Measurements from ENCODE around the gene NFATC3.
"Not testable (repeated sequence)": the region's sequence is repeated elsewhere in the genome, so short reads cannot be mapped to it uniquely, and the experiment has no call there.

Gene NFATC3

GRCh38 chr16:68088130-68088972 is 3.2 kb downstream of the NFATC3 start:
- DNase-seq (ENCODE audit: low read depth, low spot score) = no peak

- DNase-seq (ENCODE audit: low read depth, low spot score) = no peak
Observed at GRCh38 chr16:68089067-68089466, 3.9 kb downstream of the NFATC3 start.

- no peak for DNase-seq (ENCODE audit: low read depth, low spot score)
Observed at GRCh38 chr16:68090130-68090529, 5.0 kb downstream of the NFATC3 start.

- DNase-seq (ENCODE audit: low read depth, low spot score) = no peak
Observed at GRCh38 chr16:68090533-68090932, 5.4 kb downstream of the NFATC3 start.

GRCh38 chr16:68091380-68092261 is 6.5 kb downstream of the NFATC3 start:
- peak; percentile 45 for DNase-seq (ENCODE audit: low read depth, low spot score)

GRCh38 chr16:68092275-68092674 is 7.1 kb downstream of the NFATC3 start:
- not testable (repeated sequence) for DNase-seq (ENCODE audit: low read depth, low spot score)

- DNase-seq (ENCODE audit: low read depth, low spot score) = no peak
Observed at GRCh38 chr16:68093816-68094613, 8.8 kb downstream of the NFATC3 start.

- DNase-seq (ENCODE audit: low read depth, low spot score) = no peak
Observed at GRCh38 chr16:68094614-68094934, 9.4 kb downstream of the NFATC3 start.

- DNase-seq (ENCODE audit: low read depth, low spot score) = no peak
Observed at GRCh38 chr16:68096491-68096890, 11.3 kb downstream of the NFATC3 start.

- DNase-seq (ENCODE audit: low read depth, low spot score) = no peak
Observed at GRCh38 chr16:68097088-68097487, 11.9 kb downstream of the NFATC3 start.

GRCh38 chr16:68097895-68098294 is 12.7 kb downstream of the NFATC3 start:
- DNase-seq (ENCODE audit: low read depth, low spot score) = no peak

GRCh38 chr16:68100488-68100887 is 15.3 kb downstream of the NFATC3 start:
- DNase-seq (ENCODE audit: low read depth, low spot score) = no peak

GRCh38 chr16:68105611-68106010 is 20.4 kb downstream of the NFATC3 start:
- DNase-seq (ENCODE audit: low read depth, low spot score) = no peak

GRCh38 chr16:68107230-68107928 is 22.2 kb downstream of the NFATC3 start:
- DNase-seq (ENCODE audit: low read depth, low spot score) = not testable (repeated sequence)

- DNase-seq (ENCODE audit: low read depth, low spot score) = not testable (repeated sequence)
Observed at GRCh38 chr16:68109156-68109555, 24.0 kb downstream of the NFATC3 start.

- DNase-seq (ENCODE audit: low read depth, low spot score) = not testable (repeated sequence)
Observed at GRCh38 chr16:68110611-68111010, 25.4 kb downstream of the NFATC3 start.

- no peak for DNase-seq (ENCODE audit: low read depth, low spot score)
Observed at GRCh38 chr16:68111379-68111778, 26.2 kb downstream of the NFATC3 start.

GRCh38 chr16:68113059-68113761 is 28.0 kb downstream of the NFATC3 start:
- no peak for DNase-seq (ENCODE audit: low read depth, low spot score)

GRCh38 chr16:68113765-68114240 is 28.6 kb downstream of the NFATC3 start:
- DNase-seq (ENCODE audit: low read depth, low spot score) = no peak

- DNase-seq (ENCODE audit: low read depth, low spot score) = not testable (repeated sequence)
Observed at GRCh38 chr16:68114939-68115338, 29.8 kb downstream of the NFATC3 start.

Data from brain pericyte (primary cell).